ENCODE results near the gene KANSL1.

GRCh38 chr17:46138473-46138872 lies 54.8 kb downstream of the KANSL1 start:
- TF ChIP-seq REST (IDR thresholded peaks at IDR 0.05; ENCODE audit: insufficient read depth in 1 of 2, low read depth in 2 of 2, low read length in 2 of 2) (no peak), POLR2AphosphoS5 (IDR thresholded peaks at IDR 0.05; ENCODE audit: low read depth, low read length) (no peak)
